HCT116 (cell line): Measurements from ENCODE around the gene PLA2G7. TPM values are rescaled to one million over a fixed set of nuclear protein-coding genes. Genes with fewer than 3 reads are reported as not detected.

Experiments used
- ATAC-seq: fragments of 200-7000 bp; cut with Tn5 transposase; 2 replicates; pipeline ENCODE4 v1.9.1; 2020; ENCODE audit warnings: mild to moderate bottlenecking, moderate library complexity
- BruUV-seq: library from RNA; stranded (reverse); fragments of 400-500 nt; replicated peaks from 2 replicates; lab custom pipeline; 2021; lab: Mats Ljungman, UMichigan
- CTCF ChIA-PET: fragments of 300-600 bp; sonication (Branson Sonifier 250); formaldehyde crosslinking; loops from one replicate; lab custom pipeline; 2021; ENCODE audit warnings: antibody characterized with exemption; lab: Charles Lee
- POLR2A ChIA-PET: fragments of 300-600, 350-600 bp; sonication (Branson Sonifier 250); formaldehyde crosslinking; loops from one replicate; lab custom pipeline; 2021; ENCODE audit warnings: antibody characterized with exemption; lab: Charles Lee
- RAD21 ChIA-PET, 2 experiments: fragments of 300-600 bp; sonication (Branson Sonifier 250); formaldehyde crosslinking; loops; one replicate each; lab custom pipeline; 2023; ENCODE audit warnings: low total read pairs in 2 of 2; ENCODE audit not compliant: uncharacterized antibody in 2 of 2, unreplicated experiment in 2 of 2, low non-redundant PET in 1 of 2; lab: Charles Lee
- DNase-seq: peaks from one replicate; pipeline ENCODE4 v3.0.0-alpha.2; 2010; ENCODE audit warnings: low read depth, low spot score
- H2AFZ ChIP-seq: fragments of 200-600 bp; shearing (Covaris generic), sonication (generic); 2 replicates; pipeline ENCODE4 v1.6.1; 2017; ENCODE audit warnings: low read depth, mixed run types, mixed read lengths, antibody characterized with exemption, low read length; ENCODE audit not compliant: poor library complexity, severe bottlenecking
- H3K27ac ChIP-seq: 2 replicates; pipeline ENCODE4 v1.5.1; 2012; ENCODE audit warnings: low read depth, low read length
- H3K27me3 ChIP-seq: fragments of 200-600 bp; sonication (generic); 2 replicates; pipeline ENCODE4 v1.6.1; 2016; ENCODE audit warnings: mixed run types, low read length, mixed read lengths; ENCODE audit not compliant: insufficient read depth
- H3K36me3 ChIP-seq, 2 experiments: fragments of 200-500 bp in 1 of 2; fragments of 200-600 bp in 1 of 2; sonication (Bioruptor generic) in 1 of 2; sonication (generic) in 1 of 2; 2 replicates each; pipeline versions ENCODE4 v1.5.1 to v1.6.1; 2014 to 2016; ENCODE audit warnings: low read length in 2 of 2, inconsistent platforms in 1 of 2, mixed read lengths in 1 of 2, mixed run types in 1 of 2; ENCODE audit not compliant: insufficient read depth in 2 of 2, control insufficient read depth in 1 of 2
- H3K4me1 ChIP-seq, 2 experiments: fragments of 200-600 bp in 1 of 2; sonication (generic) in 1 of 2; 2 replicates each; pipeline versions ENCODE4 v1.5.1 to v1.6.1; 2012 to 2017; ENCODE audit warnings: low read length in 2 of 2, inconsistent platforms in 1 of 2, mild to moderate bottlenecking in 1 of 2, mixed read lengths in 1 of 2, mixed run types in 1 of 2, moderate library complexity in 1 of 2; ENCODE audit not compliant: insufficient read depth in 2 of 2, control insufficient read depth in 1 of 2
- H3K4me2 ChIP-seq: fragments of 200-600 bp; sonication (generic); 2 replicates; pipeline ENCODE4 v1.6.1; 2017; ENCODE audit warnings: mixed run types, low read length, mixed read lengths
- H3K4me3 ChIP-seq, 2 experiments: fragments of 200-600 bp in 1 of 2; sonication (generic) in 1 of 2; replicated peaks in 1 of 2; 2 replicates each; pipeline ENCODE4 v1.5.1; 2011 to 2016; ENCODE audit warnings: low read length in 2 of 2, control low read depth in 1 of 2, low read depth in 1 of 2, mild to moderate bottlenecking in 1 of 2, mixed read lengths in 1 of 2, mixed run types in 1 of 2
- H3K79me2 ChIP-seq: fragments of 200-600 bp; sonication (generic); 2 replicates; pipeline ENCODE4 v1.6.1; 2017; ENCODE audit warnings: mild to moderate bottlenecking, mixed run types, low read length, moderate library complexity, mixed read lengths; ENCODE audit not compliant: insufficient read depth
- H3K9ac ChIP-seq: fragments of 200-600 bp; sonication (generic); 2 replicates; pipeline ENCODE4 v1.6.1; 2016; ENCODE audit warnings: low read length, mixed read lengths
- H3K9me2 ChIP-seq: fragments of 200-600 bp; sonication (generic), shearing (Covaris generic); 2 replicates; pipeline ENCODE4 v1.6.1; 2017; ENCODE audit warnings: mixed run types, mild to moderate bottlenecking, moderate library complexity; ENCODE audit not compliant: insufficient read depth
- H3K9me3 ChIP-seq, 2 experiments: fragments of 200-500 bp in 1 of 2; fragments of 200-600 bp in 1 of 2; sonication (Bioruptor generic) in 1 of 2; sonication (generic) in 1 of 2; 2 replicates each; pipeline ENCODE4 v1.6.1; 2014 to 2017; ENCODE audit warnings: low read length in 2 of 2, mixed read lengths in 2 of 2, inconsistent platforms in 1 of 2, low read depth in 1 of 2, mild to moderate bottlenecking in 1 of 2, mixed run types in 1 of 2, moderate library complexity in 1 of 2; ENCODE audit not compliant: control insufficient read depth in 1 of 2, insufficient read depth in 1 of 2
- H4K20me1 ChIP-seq: fragments of 200-600 bp; sonication (generic), shearing (Covaris generic); 2 replicates; pipeline ENCODE4 v1.6.1; 2017; ENCODE audit warnings: mixed run types, mild to moderate bottlenecking, moderate library complexity; ENCODE audit not compliant: insufficient read depth
- ATF3 ChIP-seq: IDR thresholded peaks from 2 replicates; pipeline ENCODE4 v1.6.1; 2012
- CEBPB ChIP-seq: IDR thresholded peaks from 2 replicates; pipeline ENCODE4 v1.6.1; 2012; ENCODE audit warnings: low read depth
- FOSL1 ChIP-seq: IDR thresholded peaks from 2 replicates; pipeline ENCODE4 v1.6.1; 2012; ENCODE audit warnings: low read depth
- SIN3A ChIP-seq: IDR thresholded peaks from 2 replicates; pipeline ENCODE4 v1.6.1; 2012; ENCODE audit warnings: low read depth
- SP1 ChIP-seq: IDR thresholded peaks from 2 replicates; pipeline ENCODE4 v1.6.1; 2012; ENCODE audit warnings: low read depth
- SRF ChIP-seq: IDR thresholded peaks from 2 replicates; pipeline ENCODE4 v1.6.1; 2012; ENCODE audit warnings: low read depth
- TCF7L2 ChIP-seq: IDR thresholded peaks from 2 replicates; pipeline ENCODE4 v1.7.0; 2011; ENCODE audit warnings: borderline replicate concordance, inconsistent platforms; ENCODE audit not compliant: insufficient read depth, insufficient read length; ENCODE audit errors: extremely low read depth
- ZNF274 ChIP-seq: fragments of 200-500 bp; sonication (Bioruptor generic); IDR thresholded peaks from 2 replicates; pipeline ENCODE4 v1.6.1; 2014; ENCODE audit warnings: mild to moderate bottlenecking, low read depth, low read length, inconsistent platforms
- intact Hi-C: fragments of 100-400 bp; cut with micrococcal nuclease; formaldehyde crosslinking; loops from 2 replicates; pipeline ENCODE4 v1.10.0; 2022
- total RNA-seq: library from RNA; stranded (reverse); gene quantifications from one replicate; pipeline ENCODE4 v1.2.1, GENCODE V29; 2021; ENCODE audit not compliant: unreplicated experiment
- TF ChIP-seq, protein P1 (sequence below): IDR thresholded peaks from 2 replicates; pipeline ENCODE4 v1.6.1; 2011; ENCODE audit warnings: mild to moderate bottlenecking, low read length, moderate library complexity; ENCODE audit not compliant: insufficient replicate concordance; ENCODE audit errors: extremely low read depth
- TF ChIP-seq, protein P2 (sequence below): IDR thresholded peaks from 2 replicates; pipeline ENCODE4 v1.6.1; 2012; ENCODE audit warnings: low read depth
- TF ChIP-seq, protein P3 (sequence below), 3 experiments: fragments of 200-600 bp in 1 of 3; sonication (generic) in 1 of 3; IDR thresholded peaks in 2 of 3; conservative IDR thresholded peaks in 1 of 3; 2 replicates each; pipeline ENCODE4 v1.5.1; 2012 to 2017; ENCODE audit warnings: low read depth in 2 of 3, low read length in 2 of 3, antibody characterized with exemption in 1 of 3, borderline replicate concordance in 1 of 3, control low read depth in 1 of 3, mild to moderate bottlenecking in 1 of 3, mixed read lengths in 1 of 3, mixed run types in 1 of 3, moderate library complexity in 1 of 3; ENCODE audit not compliant: insufficient read depth in 1 of 3

The PLA2G7 gene
- total RNA-seq, 1 experiment from 2014 or later, result 2.8 TPM

DNA sequence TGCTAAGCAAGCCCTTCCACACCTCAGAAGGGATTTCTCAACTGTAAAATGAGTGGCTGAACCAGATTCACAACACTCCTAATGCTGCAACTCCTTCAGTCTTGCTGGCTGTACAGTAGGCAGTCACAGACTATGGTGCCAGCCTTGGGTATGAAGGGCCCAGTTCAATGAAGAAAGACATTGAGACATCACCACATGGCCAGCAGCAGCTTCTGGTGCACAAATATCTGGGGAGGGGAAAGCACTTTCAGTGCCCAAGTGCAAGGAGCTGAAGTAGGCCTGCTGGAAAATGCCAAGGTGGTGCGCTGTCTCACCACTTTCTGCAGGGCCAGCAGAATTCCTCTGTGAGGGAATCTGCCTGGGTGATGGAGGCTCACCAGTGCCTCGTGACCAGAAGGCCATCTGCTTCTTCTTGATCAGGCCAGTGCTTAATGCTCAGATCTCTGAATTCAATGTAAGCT lies 1.8 kb downstream of the PLA2G7 start (continued):
- TF ChIP-seq ZNF274, result no peak
- TF ChIP-seq CEBPB, result no peak
- no peak for TF ChIP-seq ATF3
- TF ChIP-seq SP1, result no peak
- TF ChIP-seq FOSL1, result no peak
- TF ChIP-seq TCF7L2, result no peak

DNA sequence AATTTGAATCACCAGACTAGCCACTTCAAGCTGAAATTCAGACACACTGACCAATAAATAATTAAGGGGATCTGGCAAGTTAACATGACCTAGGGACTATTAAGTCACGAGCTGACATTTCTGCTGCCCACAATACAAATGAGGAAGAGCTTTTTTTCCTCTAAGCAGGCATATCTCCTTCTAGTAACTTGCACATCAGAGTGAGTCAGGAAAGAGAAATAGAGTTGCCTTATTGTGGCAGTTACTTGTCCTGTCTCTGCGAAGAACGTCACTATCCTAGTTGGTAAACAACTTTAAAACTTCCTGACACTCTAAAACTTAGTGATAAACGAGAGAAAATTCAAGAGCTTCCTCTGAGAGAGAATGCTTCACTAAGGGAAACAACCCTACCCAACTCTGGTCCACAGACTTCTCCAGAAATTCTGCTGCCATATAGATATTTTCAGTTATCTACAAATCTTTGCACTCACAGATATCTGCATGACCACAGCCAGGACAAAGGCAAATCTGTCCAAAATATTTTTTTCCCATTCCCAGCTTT lies 4.2 kb downstream of the PLA2G7 start:
- Histone ChIP-seq H2AFZ (no peak overlapping the region), H3K27me3 (no peaks in the 10 kb centered on the region), H3K9ac (no peak overlapping the region), H3K4me1 (peaks cover 11 to 20% of the 10 kb centered on the region in 2 experiments), H3K27ac (no peak overlapping the region), H3K36me3 (no peaks in the 10 kb centered on the region), H3K9me3 (no peaks in the 10 kb centered on the region), H4K20me1 (no peaks in the 10 kb centered on the region), H3K9me2 (no peaks in the 10 kb centered on the region), H3K4me2 (no peak overlapping the region), H3K79me2 (no peaks in the 10 kb centered on the region), H3K4me3 (no peak overlapping the region)
- no peak for ATAC-seq
- intact Hi-C loops, result loop anchor here (10.0 kb wide), 1 partner anchor 314 kb away; the partner anchor contains the start of gene ADGRF1
- ChIA-PET CTCF (no interaction called here), RAD21 (no interaction called here), POLR2A (no interaction called here)
- no peak for TF ChIP-seq SRF
- TF ChIP-seq, protein P1, sequence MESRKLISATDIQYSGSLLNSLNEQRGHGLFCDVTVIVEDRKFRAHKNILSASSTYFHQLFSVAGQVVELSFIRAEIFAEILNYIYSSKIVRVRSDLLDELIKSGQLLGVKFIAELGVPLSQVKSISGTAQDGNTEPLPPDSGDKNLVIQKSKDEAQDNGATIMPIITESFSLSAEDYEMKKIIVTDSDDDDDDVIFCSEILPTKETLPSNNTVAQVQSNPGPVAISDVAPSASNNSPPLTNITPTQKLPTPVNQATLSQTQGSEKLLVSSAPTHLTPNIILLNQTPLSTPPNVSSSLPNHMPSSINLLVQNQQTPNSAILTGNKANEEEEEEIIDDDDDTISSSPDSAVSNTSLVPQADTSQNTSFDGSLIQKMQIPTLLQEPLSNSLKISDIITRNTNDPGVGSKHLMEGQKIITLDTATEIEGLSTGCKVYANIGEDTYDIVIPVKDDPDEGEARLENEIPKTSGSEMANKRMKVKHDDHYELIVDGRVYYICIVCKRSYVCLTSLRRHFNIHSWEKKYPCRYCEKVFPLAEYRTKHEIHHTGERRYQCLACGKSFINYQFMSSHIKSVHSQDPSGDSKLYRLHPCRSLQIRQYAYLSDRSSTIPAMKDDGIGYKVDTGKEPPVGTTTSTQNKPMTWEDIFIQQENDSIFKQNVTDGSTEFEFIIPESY, result no peak
- TF ChIP-seq, protein P2, sequence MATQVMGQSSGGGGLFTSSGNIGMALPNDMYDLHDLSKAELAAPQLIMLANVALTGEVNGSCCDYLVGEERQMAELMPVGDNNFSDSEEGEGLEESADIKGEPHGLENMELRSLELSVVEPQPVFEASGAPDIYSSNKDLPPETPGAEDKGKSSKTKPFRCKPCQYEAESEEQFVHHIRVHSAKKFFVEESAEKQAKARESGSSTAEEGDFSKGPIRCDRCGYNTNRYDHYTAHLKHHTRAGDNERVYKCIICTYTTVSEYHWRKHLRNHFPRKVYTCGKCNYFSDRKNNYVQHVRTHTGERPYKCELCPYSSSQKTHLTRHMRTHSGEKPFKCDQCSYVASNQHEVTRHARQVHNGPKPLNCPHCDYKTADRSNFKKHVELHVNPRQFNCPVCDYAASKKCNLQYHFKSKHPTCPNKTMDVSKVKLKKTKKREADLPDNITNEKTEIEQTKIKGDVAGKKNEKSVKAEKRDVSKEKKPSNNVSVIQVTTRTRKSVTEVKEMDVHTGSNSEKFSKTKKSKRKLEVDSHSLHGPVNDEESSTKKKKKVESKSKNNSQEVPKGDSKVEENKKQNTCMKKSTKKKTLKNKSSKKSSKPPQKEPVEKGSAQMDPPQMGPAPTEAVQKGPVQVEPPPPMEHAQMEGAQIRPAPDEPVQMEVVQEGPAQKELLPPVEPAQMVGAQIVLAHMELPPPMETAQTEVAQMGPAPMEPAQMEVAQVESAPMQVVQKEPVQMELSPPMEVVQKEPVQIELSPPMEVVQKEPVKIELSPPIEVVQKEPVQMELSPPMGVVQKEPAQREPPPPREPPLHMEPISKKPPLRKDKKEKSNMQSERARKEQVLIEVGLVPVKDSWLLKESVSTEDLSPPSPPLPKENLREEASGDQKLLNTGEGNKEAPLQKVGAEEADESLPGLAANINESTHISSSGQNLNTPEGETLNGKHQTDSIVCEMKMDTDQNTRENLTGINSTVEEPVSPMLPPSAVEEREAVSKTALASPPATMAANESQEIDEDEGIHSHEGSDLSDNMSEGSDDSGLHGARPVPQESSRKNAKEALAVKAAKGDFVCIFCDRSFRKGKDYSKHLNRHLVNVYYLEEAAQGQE, result no peak
- TF ChIP-seq SIN3A, result no peak
- TF ChIP-seq, protein P3, sequence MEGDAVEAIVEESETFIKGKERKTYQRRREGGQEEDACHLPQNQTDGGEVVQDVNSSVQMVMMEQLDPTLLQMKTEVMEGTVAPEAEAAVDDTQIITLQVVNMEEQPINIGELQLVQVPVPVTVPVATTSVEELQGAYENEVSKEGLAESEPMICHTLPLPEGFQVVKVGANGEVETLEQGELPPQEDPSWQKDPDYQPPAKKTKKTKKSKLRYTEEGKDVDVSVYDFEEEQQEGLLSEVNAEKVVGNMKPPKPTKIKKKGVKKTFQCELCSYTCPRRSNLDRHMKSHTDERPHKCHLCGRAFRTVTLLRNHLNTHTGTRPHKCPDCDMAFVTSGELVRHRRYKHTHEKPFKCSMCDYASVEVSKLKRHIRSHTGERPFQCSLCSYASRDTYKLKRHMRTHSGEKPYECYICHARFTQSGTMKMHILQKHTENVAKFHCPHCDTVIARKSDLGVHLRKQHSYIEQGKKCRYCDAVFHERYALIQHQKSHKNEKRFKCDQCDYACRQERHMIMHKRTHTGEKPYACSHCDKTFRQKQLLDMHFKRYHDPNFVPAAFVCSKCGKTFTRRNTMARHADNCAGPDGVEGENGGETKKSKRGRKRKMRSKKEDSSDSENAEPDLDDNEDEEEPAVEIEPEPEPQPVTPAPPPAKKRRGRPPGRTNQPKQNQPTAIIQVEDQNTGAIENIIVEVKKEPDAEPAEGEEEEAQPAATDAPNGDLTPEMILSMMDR (IDR thresholded peaks at IDR 0.05 in 2 of 3, conservative IDR thresholded peaks at IDR 0.05 in 1 of 3; ENCODE audit: borderline replicate concordance in 1 of 3, insufficient read depth in 1 of 3, low read depth in 2 of 3, low read length in 2 of 3), result no peak
- BruUV-seq, result no TSS peak
- no peak for DNase-seq
